Fibroblast of pulmonary artery (primary cell): ENCODE results near the gene HERC3.

Experiments
- DNase-seq: peaks from one replicate; pipeline ENCODE4 v3.0.0-alpha.2; 2010; ENCODE audit warnings: low read depth
- H3K4me3 ChIP-seq: replicated peaks from 2 replicates; pipeline ENCODE4 v1.5.1; 2011; ENCODE audit warnings: low read depth, mild to moderate bottlenecking, control low read depth, low read length, moderate library complexity
- TF ChIP-seq, protein P1 (sequence below): IDR thresholded peaks from 2 replicates; pipeline ENCODE4 v1.5.1; 2011; ENCODE audit warnings: mild to moderate bottlenecking, control low read depth, low read length, inconsistent platforms; ENCODE audit errors: missing control alignments

HERC3 gene

DNA sequence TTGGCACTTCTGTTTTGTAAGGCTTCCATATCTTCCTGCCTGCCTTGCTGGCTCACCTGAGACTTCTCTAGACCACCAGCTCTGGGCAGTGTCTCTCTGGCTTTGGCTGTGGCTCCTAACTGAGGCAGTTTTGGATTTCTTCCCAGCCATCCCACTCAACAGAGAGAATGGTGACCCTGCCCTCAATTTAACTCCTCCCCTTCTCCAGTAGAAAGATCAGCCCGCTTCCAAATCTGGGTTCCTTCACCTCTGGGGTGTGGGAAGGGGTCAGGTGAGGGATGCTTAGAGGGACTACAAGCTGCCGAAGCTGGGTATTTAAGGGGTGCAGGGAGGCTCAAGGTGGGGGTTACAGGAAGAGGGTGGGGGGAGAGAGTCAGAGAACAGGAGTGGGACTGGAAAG lies 81.6 kb downstream of the HERC3 start:
- DNase-seq: no peak
- H3K4me3 ChIP-seq: no peak overlapping the region
- TF ChIP-seq, protein P1, sequence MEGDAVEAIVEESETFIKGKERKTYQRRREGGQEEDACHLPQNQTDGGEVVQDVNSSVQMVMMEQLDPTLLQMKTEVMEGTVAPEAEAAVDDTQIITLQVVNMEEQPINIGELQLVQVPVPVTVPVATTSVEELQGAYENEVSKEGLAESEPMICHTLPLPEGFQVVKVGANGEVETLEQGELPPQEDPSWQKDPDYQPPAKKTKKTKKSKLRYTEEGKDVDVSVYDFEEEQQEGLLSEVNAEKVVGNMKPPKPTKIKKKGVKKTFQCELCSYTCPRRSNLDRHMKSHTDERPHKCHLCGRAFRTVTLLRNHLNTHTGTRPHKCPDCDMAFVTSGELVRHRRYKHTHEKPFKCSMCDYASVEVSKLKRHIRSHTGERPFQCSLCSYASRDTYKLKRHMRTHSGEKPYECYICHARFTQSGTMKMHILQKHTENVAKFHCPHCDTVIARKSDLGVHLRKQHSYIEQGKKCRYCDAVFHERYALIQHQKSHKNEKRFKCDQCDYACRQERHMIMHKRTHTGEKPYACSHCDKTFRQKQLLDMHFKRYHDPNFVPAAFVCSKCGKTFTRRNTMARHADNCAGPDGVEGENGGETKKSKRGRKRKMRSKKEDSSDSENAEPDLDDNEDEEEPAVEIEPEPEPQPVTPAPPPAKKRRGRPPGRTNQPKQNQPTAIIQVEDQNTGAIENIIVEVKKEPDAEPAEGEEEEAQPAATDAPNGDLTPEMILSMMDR: no peak

DNA sequence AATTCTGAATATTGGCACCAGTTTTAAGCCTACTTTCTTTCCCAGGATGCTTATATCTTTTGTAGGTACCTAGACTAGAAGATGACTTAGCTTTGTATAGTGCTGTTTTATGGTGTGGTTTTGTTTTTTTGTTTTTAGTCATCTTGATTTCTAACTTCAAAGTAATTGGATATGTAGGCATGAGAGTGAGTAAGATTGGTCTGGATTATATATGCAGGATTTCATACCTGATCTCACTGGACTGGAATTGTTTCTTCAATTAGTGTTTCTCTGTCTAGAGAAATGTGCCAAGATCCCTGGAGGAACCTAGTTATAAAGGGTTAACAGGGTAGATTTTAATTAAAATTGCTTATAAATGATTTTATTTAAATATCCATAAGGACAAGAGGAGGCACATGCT lies 82.3 kb downstream of the HERC3 start:
- H3K4me3 ChIP-seq: no peak overlapping the region
- TF ChIP-seq, protein P1: no peak
- DNase-seq: no peak

DNA sequence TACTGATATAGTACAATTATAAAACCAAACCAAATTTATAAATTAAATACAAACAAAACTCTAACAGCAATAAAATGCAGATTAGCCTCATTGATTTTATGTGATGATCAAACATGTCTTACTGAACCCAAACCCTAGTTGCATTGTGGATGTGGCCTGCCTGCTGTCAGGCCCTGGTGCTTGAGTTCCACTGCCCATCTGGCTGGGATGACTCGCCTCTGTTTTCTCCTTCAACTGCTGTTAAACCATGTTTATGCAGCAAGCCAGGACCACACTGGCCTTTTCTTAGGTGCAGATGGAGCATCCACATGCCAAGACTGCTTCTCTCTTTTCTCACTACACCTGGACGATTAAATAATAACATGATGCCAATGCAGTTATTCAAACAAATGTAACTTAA lies 82.7 kb downstream of the HERC3 start:
- TF ChIP-seq, protein P1: no peak
- no peak overlapping the region for H3K4me3 ChIP-seq
- no peak for DNase-seq

DNA sequence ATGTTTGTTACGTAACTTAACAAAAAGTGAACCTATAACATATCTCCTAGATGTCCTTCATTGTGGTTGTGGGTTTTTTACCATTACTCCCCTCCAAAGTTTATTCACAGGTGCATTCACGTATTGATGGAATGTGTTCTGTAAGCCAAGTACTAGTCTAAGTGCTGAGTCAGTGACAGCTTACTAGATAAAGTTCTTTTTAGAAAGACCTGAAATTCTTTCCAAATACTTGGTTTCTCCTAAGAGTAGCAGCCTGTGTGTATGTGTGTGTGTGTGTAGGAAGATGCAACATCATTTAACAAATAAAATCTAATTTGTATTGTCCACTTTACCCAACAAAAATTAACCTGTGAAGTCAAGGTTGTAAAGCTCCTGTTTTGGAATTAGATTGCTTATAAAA lies 83.3 kb downstream of the HERC3 start:
- no peak overlapping the region for H3K4me3 ChIP-seq
- TF ChIP-seq, protein P1: no peak
- DNase-seq: no peak

DNA sequence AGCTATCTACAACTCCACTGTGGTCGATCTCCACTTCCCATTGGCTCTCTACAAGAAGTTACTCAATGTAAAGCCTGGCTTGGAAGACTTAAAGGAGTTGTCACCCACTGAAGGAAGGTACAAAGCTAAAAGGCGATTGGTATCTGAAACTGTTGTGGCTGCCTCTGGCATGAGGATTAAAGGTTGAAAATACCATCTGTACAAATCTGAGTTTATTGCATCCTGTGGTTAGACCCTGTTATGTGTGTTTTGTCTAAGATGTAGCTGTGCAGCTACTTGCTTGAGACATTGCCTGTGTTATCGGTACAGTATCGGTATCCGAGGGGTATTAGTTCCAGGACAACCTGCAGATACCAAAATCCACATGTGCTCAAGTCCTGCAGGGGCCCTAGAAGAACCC lies 88.9 kb downstream of the HERC3 start:
- no peak overlapping the region for H3K4me3 ChIP-seq
- DNase-seq: no peak
- TF ChIP-seq, protein P1: no peak

DNA sequence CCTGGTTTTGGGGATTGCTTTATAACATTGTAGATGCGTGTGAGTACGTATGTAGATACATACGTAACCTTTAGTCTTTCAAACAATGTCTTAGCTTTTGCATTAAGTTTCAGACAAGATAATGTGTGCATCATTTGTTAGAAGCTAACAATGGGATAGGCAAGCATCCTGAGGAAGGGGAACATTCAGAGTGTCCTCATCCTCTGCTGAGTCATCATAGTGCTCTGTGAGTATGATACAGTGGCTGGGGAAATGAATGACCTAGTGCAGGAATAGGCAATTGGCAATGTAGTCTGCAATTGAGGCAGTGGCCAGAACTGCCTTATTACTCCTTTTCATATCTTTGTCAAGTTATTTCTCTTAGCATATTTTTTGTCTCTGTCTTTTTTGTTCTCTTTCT lies 98.1 kb downstream of the HERC3 start:
- TF ChIP-seq, protein P1: no peak
- peak; percentile 69 for DNase-seq
- H3K4me3 ChIP-seq: no peak overlapping the region

DNA sequence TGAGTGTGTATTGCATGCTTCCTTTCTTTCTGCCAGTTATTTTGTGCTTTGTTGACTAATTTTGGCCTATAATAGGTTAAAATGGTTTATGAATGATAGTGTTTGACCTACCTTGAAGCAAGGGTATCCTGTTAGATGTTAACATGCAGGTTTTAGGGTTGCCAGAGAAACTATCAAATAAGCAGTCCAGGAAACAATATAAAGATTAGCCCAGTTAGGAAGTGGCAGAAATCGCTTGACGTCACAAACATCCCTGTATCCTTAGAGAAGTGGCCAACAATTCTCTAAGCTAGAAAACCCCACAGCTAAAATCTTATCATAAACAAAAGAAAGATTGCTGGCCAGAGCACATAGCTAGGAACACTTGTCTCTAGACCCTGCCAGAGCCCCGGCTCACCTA lies 101.5 kb downstream of the HERC3 start:
- TF ChIP-seq, protein P1: no peak
- H3K4me3 ChIP-seq: no peak overlapping the region
- no peak for DNase-seq
